GM23248 (cell line): ENCODE results near the gene DDX39B. TPM values are rescaled to one million over a fixed set of nuclear protein-coding genes. Genes with fewer than 3 reads are reported as not detected.

Source experiments
- DNase-seq: peaks from one replicate; pipeline ENCODE4 v3.0.0-alpha.2; 2015
- H2AFZ ChIP-seq: fragments of 200-600 bp; sonication (generic); 2 replicates; pipeline ENCODE4 v1.6.1; 2016; ENCODE audit warnings: antibody characterized with exemption
- H3F3A ChIP-seq: fragments of 200-600 bp; sonication (generic); 2 replicates; pipeline ENCODE4 v1.6.1; 2016; ENCODE audit warnings: mild to moderate bottlenecking, antibody characterized with exemption, mixed run types; ENCODE audit not compliant: insufficient read depth
- H3K27ac ChIP-seq: fragments of 200-600 bp; sonication (generic); 2 replicates; pipeline ENCODE4 v1.5.1; 2016; ENCODE audit warnings: mild to moderate bottlenecking
- H3K27me3 ChIP-seq: fragments of 200-600 bp; sonication (generic); replicated peaks from 2 replicates; pipeline ENCODE4 v1.6.1; 2016; ENCODE audit warnings: mild to moderate bottlenecking; ENCODE audit not compliant: insufficient read depth
- H3K36me3 ChIP-seq: fragments of 200-600 bp; sonication (generic); 2 replicates; pipeline ENCODE4 v1.6.1; 2016; ENCODE audit warnings: low read depth, mild to moderate bottlenecking
- H3K4me1 ChIP-seq: fragments of 200-600 bp; sonication (generic); 2 replicates; pipeline ENCODE4 v1.6.1; 2016; ENCODE audit warnings: mild to moderate bottlenecking; ENCODE audit not compliant: insufficient read depth
- H3K4me2 ChIP-seq: fragments of 200-600 bp; sonication (generic); one replicate; pipeline ENCODE4 v1.6.1; 2016; ENCODE audit warnings: mild to moderate bottlenecking; ENCODE audit not compliant: unreplicated experiment
- H3K4me3 ChIP-seq: fragments of 200-600 bp; sonication (generic); 2 replicates; pipeline ENCODE4 v1.5.1; 2016; ENCODE audit warnings: mild to moderate bottlenecking
- H3K79me2 ChIP-seq: fragments of 200-600 bp; sonication (generic); 2 replicates; pipeline ENCODE4 v1.6.1; 2016; ENCODE audit warnings: mild to moderate bottlenecking; ENCODE audit not compliant: insufficient read depth
- H3K9ac ChIP-seq: fragments of 200-600 bp; sonication (generic); 2 replicates; pipeline ENCODE4 v1.6.1; 2016; ENCODE audit warnings: mild to moderate bottlenecking
- H3K9me2 ChIP-seq: fragments of 200-600 bp; sonication (generic); 2 replicates; pipeline ENCODE4 v1.6.1; 2016; ENCODE audit warnings: mixed run types, mild to moderate bottlenecking, moderate library complexity; ENCODE audit not compliant: insufficient read depth
- H3K9me3 ChIP-seq: fragments of 200-600 bp; sonication (generic); one replicate; pipeline ENCODE4 v1.6.1; 2017; ENCODE audit warnings: low read depth
- H4K20me1 ChIP-seq: fragments of 200-600 bp; sonication (generic); 2 replicates; pipeline ENCODE4 v1.6.0; 2016; ENCODE audit not compliant: insufficient read depth
- EZH2 ChIP-seq: fragments of 200-600 bp; sonication (generic); IDR thresholded peaks from 2 replicates; pipeline ENCODE4 v1.6.1; 2018; ENCODE audit warnings: antibody characterized with exemption, mild to moderate bottlenecking; ENCODE audit not compliant: insufficient read depth, poor library complexity, severe bottlenecking
- EZH2phosphoT487 ChIP-seq: fragments of 200-600 bp; sonication (generic); IDR thresholded peaks from 2 replicates; pipeline ENCODE4 v1.6.1; 2018; ENCODE audit warnings: antibody characterized with exemption, moderate library complexity, mild to moderate bottlenecking, low read depth; ENCODE audit not compliant: insufficient read depth
- WGBS, 2 experiments: methylation state at CpG; one replicate each; pipeline ENCODE4 v1.1.6; 2015 to 2017; ENCODE audit warnings: low lambda C conversion rate in 2 of 2, low coverage in 1 of 2; ENCODE audit errors: missing lambda C conversion rate in 2 of 2; 5-methylcytosine and 5-hydroxymethylcytosine counted together
- in situ Hi-C: fragments of 300-500 bp; cut with MboI; formaldehyde crosslinking; loops from 2 replicates; pipeline ENCODE4 v1.15.0; 2020
- polyA plus RNA-seq: library from polyadenylated mRNA; unstranded; fragments of >200 nt; fragmentation: Nextera tagmentation; extraction: Ambion mirVana; gene quantifications from 2 replicates; pipeline ENCODE4 v1.2.1, GENCODE V29; 2016
- total RNA-seq: library from RNA; depleted of rRNA; stranded (reverse); fragments of >200 nt; shearing (Covaris generic); gene quantifications from 2 replicates; pipeline ENCODE4 v1.2.3, GENCODE V29; 2014

The DDX39B gene
- total and polyA plus RNA-seq, 2 experiments from 2014 or later = 197 to 415 TPM

DNA sequence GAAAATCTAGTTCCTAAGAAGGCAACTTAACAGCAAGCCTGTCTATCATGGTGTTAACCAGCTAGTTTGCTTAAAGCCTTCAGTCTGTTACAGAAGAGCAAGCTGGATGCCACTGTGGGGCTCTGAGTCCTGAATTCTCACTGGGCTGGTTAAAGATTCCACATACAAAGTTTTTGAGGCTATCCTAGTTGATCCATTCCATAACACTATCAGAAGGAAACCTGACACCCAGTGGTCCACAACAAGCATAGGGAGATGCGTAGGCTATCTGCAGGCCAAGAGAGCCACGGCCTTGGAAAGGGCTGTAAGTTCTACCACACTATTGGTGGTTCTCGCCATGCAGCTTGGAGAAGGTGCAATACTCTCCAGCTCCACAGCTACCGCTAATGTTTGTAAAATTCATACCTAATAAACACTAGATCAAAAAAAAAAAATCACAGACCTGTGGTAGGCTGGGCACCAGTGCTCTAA, 13.5 kb downstream of the DDX39B start:
- peaks cover 35% of the 10 kb centered on the region for H3K36me3 ChIP-seq
- H3K4me3 ChIP-seq = no peak overlapping the region
- H2AFZ ChIP-seq = no peak overlapping the region
- H3F3A ChIP-seq = peaks cover 58% of the 10 kb centered on the region
- no peak overlapping the region for H3K9ac ChIP-seq
- H3K9me2 ChIP-seq = no peaks in the 10 kb centered on the region
- TF ChIP-seq EZH2 (no peak), EZH2phosphoT487 (no peak)
- H3K27ac ChIP-seq = no peak overlapping the region
- no peaks in the 10 kb centered on the region for H3K9me3 ChIP-seq
- no peaks in the 10 kb centered on the region; the same call in 1 of the 2 replicates for H4K20me1 ChIP-seq
- peaks cover 10% of the 10 kb centered on the region; the same call in 1 of the 2 replicates for H3K79me2 ChIP-seq
- no peak overlapping the region for H3K4me2 ChIP-seq
- no peaks in the 10 kb centered on the region for H3K27me3 ChIP-seq
- H3K4me1 ChIP-seq = peaks cover 18% of the 10 kb centered on the region
- no peak for DNase-seq
- 97 to 98% methylated on average over 4 of the region's 4 CpGs for WGBS, 2 experiments
- in situ Hi-C loops = no loop called here

GRCh38 chr6:31525932-31526591, 15.7 kb downstream of the DDX39B start:
- Histone ChIP-seq H3K9ac (peak overlapping the region; percentile 46), H3K9me3 (no peaks in the 10 kb centered on the region), H3F3A (peaks cover 37% of the 10 kb centered on the region), H3K27me3 (no peaks in the 10 kb centered on the region), H4K20me1 (no peaks in the 10 kb centered on the region), H3K27ac (peak overlapping the region; percentile 81), H2AFZ (no peak overlapping the region), H3K36me3 (peaks cover 13% of the 10 kb centered on the region; the same call in 1 of the 2 replicates), H3K9me2 (no peaks in the 10 kb centered on the region), H3K4me3 (no peak overlapping the region), H3K4me1 (peaks cover 18% of the 10 kb centered on the region), H3K79me2 (no peaks in the 10 kb centered on the region), H3K4me2 (peak overlapping the region; percentile 47)
- peak; percentile 74 for DNase-seq
- TF ChIP-seq EZH2 = no peak
- no peak for TF ChIP-seq EZH2phosphoT487
- in situ Hi-C loops = no loop called here
- 57 to 61% methylated on average over 4 of the region's 4 CpGs for WGBS, 2 experiments

DNA sequence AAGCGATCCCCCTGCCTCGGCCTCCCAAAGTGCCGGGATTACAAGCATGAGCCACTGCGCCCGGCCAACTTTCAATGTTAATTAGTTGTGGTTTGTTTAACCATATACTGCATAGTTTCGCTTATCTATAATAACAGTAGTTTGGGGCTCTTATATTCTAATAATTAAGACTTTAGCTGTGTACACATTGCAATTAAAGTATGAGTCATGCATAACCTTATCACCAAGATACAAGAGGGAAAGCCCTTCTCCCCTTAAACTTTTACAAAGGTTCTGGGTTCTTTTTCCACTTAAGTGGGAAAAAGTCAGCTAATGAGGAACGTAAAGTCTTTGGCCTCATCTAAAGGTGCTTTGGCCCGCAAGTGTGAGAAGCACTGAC, 16.3 kb downstream of the DDX39B start:
- peak overlapping the region; percentile 46; the same call in 1 of the 2 replicates for H3K9ac ChIP-seq
- peak overlapping the region; percentile 81 for H3K27ac ChIP-seq
- H4K20me1 ChIP-seq = no peaks in the 10 kb centered on the region
- peaks cover 18% of the 10 kb centered on the region for H3K4me1 ChIP-seq
- in situ Hi-C loops = no loop called here
- H3K27me3 ChIP-seq = no peaks in the 10 kb centered on the region
- peaks cover 8% of the 10 kb centered on the region; the same call in 1 of the 2 replicates for H3K36me3 ChIP-seq
- no peak overlapping the region for H3K4me3 ChIP-seq
- H3K4me2 ChIP-seq = peak overlapping the region; percentile 18
- TF ChIP-seq EZH2 (no peak), EZH2phosphoT487 (no peak)
- 74 to 80% methylated on average over 8 of the region's 8 CpGs for WGBS, 2 experiments
- H3K79me2 ChIP-seq = no peaks in the 10 kb centered on the region
- H3F3A ChIP-seq = peaks cover 32% of the 10 kb centered on the region
- DNase-seq = no peak
- no peaks in the 10 kb centered on the region for H3K9me2 ChIP-seq
- no peak overlapping the region for H2AFZ ChIP-seq
- no peaks in the 10 kb centered on the region for H3K9me3 ChIP-seq

DNA sequence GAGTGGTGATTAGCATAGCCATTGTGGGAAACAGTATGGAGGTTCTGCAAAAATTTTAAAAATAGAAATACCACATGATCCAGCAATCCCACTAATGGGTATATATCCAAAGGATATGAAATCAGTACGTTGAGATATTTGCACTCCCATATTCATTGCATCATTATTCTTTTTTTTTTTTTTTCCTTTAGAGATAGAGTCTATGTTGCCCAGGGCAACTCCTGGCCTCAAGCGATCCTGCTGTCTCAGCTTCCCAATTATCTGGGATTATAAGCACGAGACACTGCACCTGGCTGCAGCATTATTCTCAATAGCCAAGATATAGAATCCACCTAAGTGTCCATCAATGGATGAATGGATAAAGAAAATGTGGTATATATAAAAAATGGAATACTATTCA, 20.0 kb downstream of the DDX39B start:
- no peaks in the 10 kb centered on the region for H3K27me3 ChIP-seq
- H3K9me3 ChIP-seq = no peaks in the 10 kb centered on the region
- H3K4me3 ChIP-seq = no peak overlapping the region
- TF ChIP-seq EZH2 (no peak), EZH2phosphoT487 (no peak)
- 61 to 74% methylated on average over 3 of the region's 3 CpGs for WGBS, 2 experiments
- peaks cover 18% of the 10 kb centered on the region for H3F3A ChIP-seq
- H3K79me2 ChIP-seq = no peaks in the 10 kb centered on the region
- no peak overlapping the region for H3K4me2 ChIP-seq
- peaks cover 17% of the 10 kb centered on the region for H3K4me1 ChIP-seq
- no peaks in the 10 kb centered on the region for H3K9me2 ChIP-seq
- in situ Hi-C loops = no loop called here
- no peak for DNase-seq
- no peak overlapping the region for H3K9ac ChIP-seq
- H3K36me3 ChIP-seq = no peaks in the 10 kb centered on the region
- no peak overlapping the region for H2AFZ ChIP-seq
- no peaks in the 10 kb centered on the region for H4K20me1 ChIP-seq
- H3K27ac ChIP-seq = no peak overlapping the region
